OCI-LY3 (cell line): Measurements from ENCODE around the gene LNX1.

ENCODE experiments used
- CTCF ChIP-seq: fragments of 200-600, 300-600 bp; sonication (generic); IDR thresholded peaks from 2 replicates; pipeline ENCODE4 v1.5.1; 2014; ENCODE audit warnings: antibody characterized with exemption, low read length, low read depth
- EZH2phosphoT487 ChIP-seq: fragments of 200-600 bp; shearing (Covaris generic); IDR thresholded peaks from 2 replicates; pipeline ENCODE4 v1.6.1; 2018; ENCODE audit warnings: antibody characterized with exemption, mixed run types, low read depth

- no peak for TF ChIP-seq CTCF
- TF ChIP-seq EZH2phosphoT487: no peak
These were observed 1.1 kb downstream of the LNX1 start for GRCh38 chr4:53590187-53590586.
